Heart left ventricle (tissue), 16 donors: Measurements from ENCODE around the gene CPNE4. TPM values are rescaled to one million over a fixed set of nuclear protein-coding genes. Genes with fewer than 3 reads are reported as not detected.

ENCODE experiments used
- ATAC-seq, 4 donors: fragments of 200-7000 bp; cut with Tn5 transposase; one replicate each; pipeline ENCODE4 v1.9.1; 2020 to 2022; ENCODE audit warnings: moderate library complexity in 4 of 4, mild to moderate bottlenecking in 3 of 4, moderate number of reproducible peaks in 1 of 4
- DNase-seq, 5 donors: peaks; one replicate each; pipeline ENCODE4 v3.0.0-alpha.2; 2020
- H3K27ac ChIP-seq, 12 donors: fragments of 200-600 bp; sonication (generic) in 4 of 12; one replicate each; pipeline versions ENCODE4 v1.5.0 to v1.8.0; 2016 to 2022; ENCODE audit warnings: mild to moderate bottlenecking in 2 of 12
- H3K27me3 ChIP-seq, 9 donors: fragments of 200-600 bp; sonication (generic) in 2 of 9; one replicate each; pipeline versions ENCODE4 v1.5.1 to v1.8.0; 2016 to 2022; ENCODE audit warnings: mild to moderate bottlenecking in 3 of 9
- H3K36me3 ChIP-seq, 9 donors: fragments of 200-600 bp; sonication (generic) in 2 of 9; one replicate each; pipeline versions ENCODE4 v1.5.0 to v1.8.0; 2018 to 2022; ENCODE audit warnings: mild to moderate bottlenecking in 2 of 9
- H3K4me1 ChIP-seq, 12 donors: fragments of 200-600 bp; sonication (generic) in 4 of 12; one replicate each; pipeline versions ENCODE4 v1.5.0 to v1.8.0; 2016 to 2022; ENCODE audit warnings: mild to moderate bottlenecking in 3 of 12
- H3K4me3 ChIP-seq, 12 donors: fragments of 200-600 bp; sonication (generic) in 4 of 12; one replicate each; pipeline versions ENCODE4 v1.5.0 to v1.8.0; 2017 to 2022; ENCODE audit warnings: mild to moderate bottlenecking in 9 of 12, moderate library complexity in 4 of 12
- H3K9me3 ChIP-seq, 12 donors: fragments of 200-600 bp; sonication (generic) in 4 of 12; one replicate each; pipeline versions ENCODE4 v1.5.0 to v1.8.0; 2016 to 2022; ENCODE audit warnings: mild to moderate bottlenecking in 1 of 12
- POLR2A ChIP-seq, 2 donors: fragments of 450-650 bp; IDR thresholded peaks; one replicate each; pipeline ENCODE4 v1.6.1; 2017; ENCODE audit warnings: antibody characterized with exemption in 2 of 2, mild to moderate bottlenecking in 2 of 2, moderate library complexity in 2 of 2
- WGBS, 4 donors: extraction: QIAGEN DNeasy Blood & Tissue Kit in 2 of 4; methylation state at CpG; one replicate each; pipeline versions ENCODE4 v1.1.5 to v1.1.7; 2013 to 2018; 5-methylcytosine and 5-hydroxymethylcytosine counted together
- intact Hi-C, 10 donors: fragments of 100-400 bp; cut with DNase I; formaldehyde crosslinking; loops; one replicate each; pipeline versions ENCODE4 v1.11.1 to v1.14.2; 2022
- long read RNA-seq, 3 donors: library from polyadenylated mRNA; unstranded; transcript quantifications; one replicate each; pipeline ENCODE4 v2.0.0, GENCODE V29; 2020 to 2021
- polyA plus RNA-seq, 2 donors: library from polyadenylated mRNA; stranded (reverse); fragments of 200-250 nt; gene quantifications; one replicate each; pipeline ENCODE4 v1.2.3, GENCODE V29; 2013
- total RNA-seq, 9 donors: library from RNA; depleted of rRNA in 2 of 9; stranded (reverse); fragments of >200 nt in 2 of 9; fragmentation: NEBNext Ultra II Directional in 3 of 9; extraction: Animal tissue kit (Norgen Biotek cat#: 25700) in 3 of 9; gene quantifications; one replicate each; pipeline versions ENCODE4 v1.1.0 to v1.2.4, GENCODE V29; 2016 to 2023
- TF ChIP-seq, protein P1 (sequence below), 12 donors: fragments of 200-600 bp; sonication (generic) in 4 of 12; IDR thresholded peaks; one replicate each; pipeline versions ENCODE4 v1.5.0 to v1.8.0; 2018 to 2022; ENCODE audit warnings: antibody characterized with exemption in 12 of 12, mild to moderate bottlenecking in 5 of 12
- donor health status: ischemic (EF 13 %, LVEDD 7.1; RV severe dilation, severe dysfunction).
- donor health status: healthy with polysubstance abuse.
- donor health status: DM: no; HTN: yes; CAD: no.
- donor health status: DM: no; HTN: no; CAD: no.
- donor health status: ischemic (EF 25% LVEDD 6.9; RV normal size, moderate dysfunction).
- donor health status: ischemic (EF 25% LVEDD 5.7; RV mildly dilated, moderate dysfunction).
- donor health status: healthy.
- donor health status: DM: yes; HTN: yes; CAD: no.
- donor health status: ischemic (EF 35%, LVEDD 5.7; RV mildly dilated, moderate dysfunction).
- donor health status: nonischemic (EF 11% LVEDD 7.7; RV severe dilation, severe dysfunction).
- donor health status: DM: yes; HTN: yes; CAD: no.
- donor health status: PGD.
- donor health status: ischemic (EF 29% LVEDD 5.4; RV normal size, mild dysfunction).
- donor health status: nonischemic (EF 23%, LVEDD 6.1; RV moderate dilation, normal function).

Gene CPNE4
- total RNA-seq, result 10 to 100 TPM in 7 of 9 donors, 1 to 10 TPM in 2; 6.6 to 99.7 (median 28.2) TPM
- polyA plus RNA-seq, result 10 to 100 TPM in 1 of 2 donors, 1 to 10 TPM in 1; 1.7 to 22.2 TPM
- long read RNA-seq, donor 1, partial matches to known transcripts, result 11 of 61 reads
- long read RNA-seq, donor 1, other reads (novel, unspliced or antisense), result 47 of 61 reads
- long read RNA-seq, donor 2, partial matches to known transcripts, result 9 of 37 reads
- long read RNA-seq, donor 2, other reads (novel, unspliced or antisense), result 27 of 37 reads
- long read RNA-seq, donor 3, partial matches to known transcripts, result 0 of 5 reads
- long read RNA-seq, donor 3, other reads (novel, unspliced or antisense), result 5 of 5 reads

DNA sequence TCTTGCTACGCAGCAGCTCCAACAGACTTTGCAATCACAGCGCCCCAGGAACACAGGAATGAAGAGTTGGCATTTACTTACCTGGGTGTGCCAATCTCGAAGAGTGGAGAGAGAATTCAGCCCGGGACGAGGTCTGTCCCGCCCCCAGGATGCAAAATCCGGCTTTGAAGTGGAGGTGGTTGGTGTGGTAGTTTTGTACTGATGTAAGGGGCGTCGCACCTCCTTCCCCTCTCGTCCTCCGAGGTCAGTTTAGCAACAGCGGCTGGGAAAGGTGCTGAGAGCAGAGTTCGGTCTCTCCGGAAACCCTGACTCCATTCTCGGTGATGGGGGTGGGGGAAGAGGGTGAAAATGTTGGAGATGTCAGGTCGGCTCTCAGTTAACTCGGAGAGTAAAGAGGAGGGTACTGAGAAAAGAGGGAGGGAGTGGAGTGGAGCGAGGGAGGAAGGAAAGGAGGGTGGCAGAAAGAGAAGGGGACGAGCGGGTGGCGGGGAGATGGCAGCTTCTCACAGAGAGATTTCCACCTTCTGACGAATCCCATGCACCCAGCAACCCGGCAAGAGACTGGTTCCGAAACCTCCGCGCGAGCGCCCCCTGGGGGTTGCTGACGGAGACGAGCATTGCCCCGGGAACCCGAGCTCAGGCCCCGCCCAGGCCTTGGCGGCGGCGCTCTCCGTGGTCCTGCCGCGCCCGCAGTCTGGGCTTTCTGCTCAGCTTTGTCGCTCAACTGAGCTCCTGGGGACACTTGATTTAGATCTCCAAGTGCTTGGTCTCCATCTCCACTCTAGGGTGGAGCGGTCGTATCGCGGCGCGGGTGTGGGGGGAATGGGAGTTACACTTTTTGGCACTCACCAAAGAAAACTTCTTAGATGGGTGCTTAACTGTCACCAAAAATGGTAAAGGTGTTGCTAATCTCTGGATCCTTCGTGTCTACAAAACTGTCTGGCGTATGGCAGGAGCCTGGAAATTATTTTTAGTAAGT is at the start of gene CPNE4:
TSS of gene CPNE4 (minus strand) at position 529 of the 979 bp plus-strand sequence.
- H3K27me3 ChIP-seq, result peaks cover 12 to 64% (median 46%) of the 10 kb centered on the region in 9 donors
- H3K27ac ChIP-seq, result no peak within 1 kb of the TSS
- WGBS, 4 donors, result 5 to 8% (median 7%) methylated on average over 40 to 49 of the region's 49 CpGs
- ATAC-seq (peak; percentile 85 to 98 (median 96)), DNase-seq (peak; percentile 72 to 85 (median 79))
- H3K4me3 ChIP-seq, result peak within 1 kb of the TSS in 7 of 12 donors; percentile 8 to 26 (median 20)
- TF ChIP-seq POLR2A (IDR thresholded peaks at IDR 0.05), result no peak
- TF ChIP-seq, protein P1, sequence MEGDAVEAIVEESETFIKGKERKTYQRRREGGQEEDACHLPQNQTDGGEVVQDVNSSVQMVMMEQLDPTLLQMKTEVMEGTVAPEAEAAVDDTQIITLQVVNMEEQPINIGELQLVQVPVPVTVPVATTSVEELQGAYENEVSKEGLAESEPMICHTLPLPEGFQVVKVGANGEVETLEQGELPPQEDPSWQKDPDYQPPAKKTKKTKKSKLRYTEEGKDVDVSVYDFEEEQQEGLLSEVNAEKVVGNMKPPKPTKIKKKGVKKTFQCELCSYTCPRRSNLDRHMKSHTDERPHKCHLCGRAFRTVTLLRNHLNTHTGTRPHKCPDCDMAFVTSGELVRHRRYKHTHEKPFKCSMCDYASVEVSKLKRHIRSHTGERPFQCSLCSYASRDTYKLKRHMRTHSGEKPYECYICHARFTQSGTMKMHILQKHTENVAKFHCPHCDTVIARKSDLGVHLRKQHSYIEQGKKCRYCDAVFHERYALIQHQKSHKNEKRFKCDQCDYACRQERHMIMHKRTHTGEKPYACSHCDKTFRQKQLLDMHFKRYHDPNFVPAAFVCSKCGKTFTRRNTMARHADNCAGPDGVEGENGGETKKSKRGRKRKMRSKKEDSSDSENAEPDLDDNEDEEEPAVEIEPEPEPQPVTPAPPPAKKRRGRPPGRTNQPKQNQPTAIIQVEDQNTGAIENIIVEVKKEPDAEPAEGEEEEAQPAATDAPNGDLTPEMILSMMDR (IDR thresholded peaks at IDR 0.05), result peak; percentile 52 to 75 (median 62)
- no peaks in the 10 kb centered on the region for H3K9me3 ChIP-seq
- intact Hi-C loops, result loop anchor here in 8 of 10 donors (5.0 to 10.0 kb wide), 11 partner anchors 140 to 1010 kb away; partner anchors contain the start of genes ASTE1 (in 1 of the 8) and NEK11 (in 1 of the 8)
- H3K36me3 ChIP-seq, result no peaks in the 10 kb centered on the region
- H3K4me1 ChIP-seq, result peaks cover 0 to 13% (median 0%) of the 10 kb centered on the region in 12 donors

DNA sequence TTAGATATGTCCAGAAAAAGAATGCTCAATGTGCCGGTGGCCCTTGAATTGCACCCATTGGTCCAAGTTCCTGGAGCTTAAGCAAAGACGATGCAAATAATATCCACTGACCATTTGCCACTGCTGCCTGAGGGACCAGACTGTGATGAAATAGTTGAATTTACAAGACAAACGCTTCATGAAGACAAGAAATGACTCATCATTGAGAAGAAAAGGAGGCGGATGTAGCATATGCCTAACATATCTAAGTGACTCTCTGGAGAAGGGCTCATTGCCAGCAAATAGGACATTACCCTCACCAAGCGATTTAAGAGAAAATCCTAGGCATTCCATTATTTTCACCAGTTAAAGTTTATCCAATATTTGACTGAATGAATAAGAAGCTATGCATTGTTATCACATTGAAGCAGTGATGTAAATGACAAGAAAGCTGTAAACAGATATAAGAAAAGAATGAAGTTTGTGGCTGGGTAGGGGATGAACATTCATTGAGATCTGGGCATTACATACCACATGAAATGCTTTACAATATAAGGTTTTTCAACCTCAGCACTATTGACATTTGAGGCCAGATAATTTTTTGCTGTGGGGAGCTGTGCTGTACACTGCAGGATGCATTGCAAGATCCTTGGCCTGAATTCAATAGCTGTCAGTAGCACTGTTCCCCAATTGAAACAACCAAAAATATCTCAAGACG is 48.9 kb upstream of the CPNE4 start:
- Histone ChIP-seq H3K4me1 (peaks cover 0 to 1% (median 0%) of the 10 kb centered on the region in 12 donors), H3K4me3 (no peak overlapping the region), H3K9me3 (no peaks in the 10 kb centered on the region), H3K36me3 (no peaks in the 10 kb centered on the region), H3K27me3 (no peaks in the 10 kb centered on the region), H3K27ac (no peak overlapping the region)
- TF ChIP-seq, protein P1 (IDR thresholded peaks at IDR 0.05), result no peak
- TF ChIP-seq POLR2A (IDR thresholded peaks at IDR 0.05), result no peak
- intact Hi-C loops, result no loop called here
- DNase-seq (no peak), ATAC-seq (no peak)
- 50 to 65% (median 60%) methylated on average over 6 of the region's 6 CpGs for WGBS, 4 donors

DNA sequence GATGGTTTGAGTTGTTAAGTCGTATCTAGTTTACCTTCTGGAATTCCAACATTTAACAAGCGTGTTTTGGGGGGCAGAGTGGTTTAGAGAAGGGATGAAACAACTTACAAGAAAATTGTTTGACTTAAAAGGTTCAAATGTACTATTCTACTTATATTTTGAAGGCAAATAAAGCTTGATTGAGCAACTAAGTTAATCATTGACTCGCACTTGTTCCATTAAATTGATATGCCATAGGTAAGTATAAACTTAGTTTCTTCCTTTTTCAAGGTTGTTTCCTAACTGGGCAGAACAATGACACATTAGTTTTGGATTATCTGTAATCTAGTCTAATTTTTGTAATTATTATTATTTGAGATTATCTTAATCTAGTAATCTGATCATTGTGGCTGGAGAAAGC is 48.3 kb upstream of the CPNE4 start:
- DNase-seq (no peak), ATAC-seq (no peak)
- 82 to 86% (median 85%) methylated on average over 3 of the region's 3 CpGs for WGBS, 4 donors
- H3K4me3 ChIP-seq, result no peak overlapping the region
- H3K4me1 ChIP-seq, result peaks cover 0 to 4% (median 0%) of the 10 kb centered on the region in 12 donors
- H3K36me3 ChIP-seq, result no peaks in the 10 kb centered on the region
- H3K9me3 ChIP-seq, result no peaks in the 10 kb centered on the region
- no peaks in the 10 kb centered on the region for H3K27me3 ChIP-seq
- no peak for TF ChIP-seq POLR2A (IDR thresholded peaks at IDR 0.05)
- TF ChIP-seq, protein P1 (IDR thresholded peaks at IDR 0.05), result no peak
- intact Hi-C loops, result no loop called here
- H3K27ac ChIP-seq, result no peak overlapping the region
